CD14-positive monocyte (primary cell): ENCODE results near the gene CAMSAP2. TPM values are rescaled to one million over a fixed set of nuclear protein-coding genes. Genes with fewer than 3 reads are reported as not detected.

Source experiments
- DNase-seq, 3 donors: peaks; one replicate each; pipeline ENCODE4 v3.0.0-alpha.2; 2011 to 2022
- H2AFZ ChIP-seq: 2 replicates; pipeline ENCODE4 v1.6.0; 2012; ENCODE audit warnings: mild to moderate bottlenecking, low read depth, low read length, inconsistent platforms; ENCODE audit not compliant: insufficient read depth, poor library complexity, severe bottlenecking
- H3K27ac ChIP-seq, 2 donors: 1 replicate in 1 of 2; 2 replicates in 1 of 2; pipeline ENCODE4 v1.5.1; 2012 to 2013; ENCODE audit warnings: low read length in 2 of 2, control low read depth in 1 of 2, inconsistent platforms in 1 of 2, low read depth in 1 of 2, mild to moderate bottlenecking in 1 of 2
- H3K27me3 ChIP-seq, 2 donors: one replicate each; pipeline versions ENCODE4 v1.6.0 to v1.6.1; 2011 to 2013; ENCODE audit warnings: low read length in 2 of 2; ENCODE audit not compliant: control insufficient read depth in 2 of 2, insufficient read depth in 2 of 2
- H3K36me3 ChIP-seq, 2 donors: replicated peaks in 1 of 2; 1 replicate in 1 of 2; 2 replicates in 1 of 2; pipeline versions ENCODE4 v1.5.1 to v1.6.1; 2012 to 2013; ENCODE audit warnings: low read length in 2 of 2, control low read depth in 1 of 2, inconsistent platforms in 1 of 2, mild to moderate bottlenecking in 1 of 2; ENCODE audit not compliant: insufficient read depth in 2 of 2, control insufficient read depth in 1 of 2
- H3K4me1 ChIP-seq, 2 donors: 1 replicate in 1 of 2; 2 replicates in 1 of 2; pipeline versions ENCODE4 v1.5.1 to v1.6.1; 2012 to 2013; ENCODE audit warnings: low read length in 2 of 2, control low read depth in 1 of 2, inconsistent platforms in 1 of 2, mild to moderate bottlenecking in 1 of 2, moderate library complexity in 1 of 2; ENCODE audit not compliant: insufficient read depth in 2 of 2, control insufficient read depth in 1 of 2
- H3K4me2 ChIP-seq: replicated peaks from 2 replicates; pipeline ENCODE3; 2012; ENCODE audit warnings: low read length, moderate library complexity, mild to moderate bottlenecking; ENCODE audit not compliant: poor library complexity, severe bottlenecking; ENCODE audit errors: extremely low read depth
- H3K4me3 ChIP-seq, 3 experiments: fragments of 200-600 bp in 1 of 3; sonication (generic) in 1 of 3; replicated peaks in 1 of 3; 1 replicate in 2 of 3; 2 replicates in 1 of 3; pipeline ENCODE4 v1.5.1; 2011 to 2013; ENCODE audit warnings: low read length in 3 of 3, mild to moderate bottlenecking in 3 of 3, control low read depth in 2 of 3, low read depth in 2 of 3, inconsistent platforms in 1 of 3, moderate library complexity in 1 of 3
- H3K79me2 ChIP-seq: 2 replicates; pipeline ENCODE4 v1.6.0; 2012; ENCODE audit warnings: mild to moderate bottlenecking, control low read depth, inconsistent platforms, low read length, moderate library complexity; ENCODE audit not compliant: insufficient read depth
- H3K9ac ChIP-seq: 2 replicates; pipeline ENCODE4 v1.6.0; 2017; ENCODE audit warnings: low read length, mild to moderate bottlenecking; ENCODE audit not compliant: insufficient read depth, poor library complexity, severe bottlenecking
- H3K9me3 ChIP-seq, 2 donors: replicated peaks in 1 of 2; 1 replicate in 1 of 2; 2 replicates in 1 of 2; pipeline versions ENCODE4 v1.5.1 to v1.6.1; 2012 to 2013; ENCODE audit warnings: low read length in 2 of 2, control low read depth in 1 of 2; ENCODE audit not compliant: control insufficient read depth in 1 of 2, insufficient read depth in 1 of 2
- H4K20me1 ChIP-seq: 2 replicates; pipeline ENCODE4 v1.6.0; 2012; ENCODE audit warnings: mild to moderate bottlenecking, low read length, control low read depth, moderate library complexity; ENCODE audit not compliant: insufficient read depth
- H3K27ac Mint-ChIP-seq, 7 donors: one replicate each; pipeline ENCODE4 v1.8.0; 2020; ENCODE audit warnings: mild to moderate bottlenecking in 7 of 7, mixed read lengths in 7 of 7, moderate library complexity in 6 of 7, inconsistent platforms in 2 of 7
- H3K27me3 Mint-ChIP-seq, 3 donors: one replicate each; pipeline ENCODE4 v1.8.0; 2021 to 2022; ENCODE audit warnings: low read depth in 3 of 3, mild to moderate bottlenecking in 3 of 3, mixed read lengths in 3 of 3, moderate library complexity in 3 of 3, inconsistent platforms in 1 of 3
- H3K36me3 Mint-ChIP-seq, 2 donors: one replicate each; pipeline ENCODE4 v1.8.0; 2020; ENCODE audit warnings: mixed read lengths in 2 of 2, inconsistent platforms in 1 of 2, mild to moderate bottlenecking in 1 of 2
- H3K4me1 Mint-ChIP-seq: one replicate; pipeline ENCODE4 v1.8.0; 2020; ENCODE audit warnings: mild to moderate bottlenecking, mixed read lengths
- H3K4me3 Mint-ChIP-seq, 2 donors: one replicate each; pipeline ENCODE4 v1.8.0; 2020; ENCODE audit warnings: mild to moderate bottlenecking in 2 of 2, mixed read lengths in 2 of 2, moderate library complexity in 1 of 2
- H3K9me3 Mint-ChIP-seq, 7 donors: one replicate each; pipeline ENCODE4 v1.8.0; 2020 to 2022; ENCODE audit warnings: mixed read lengths in 7 of 7, mild to moderate bottlenecking in 6 of 7, moderate library complexity in 6 of 7, inconsistent platforms in 2 of 7
- CTCF ChIP-seq: fragments of 200-600 bp; IDR thresholded peaks from one replicate; pipeline ENCODE4 v1.8.0; 2022; ENCODE audit warnings: antibody characterized with exemption, mild to moderate bottlenecking
- WGBS: methylation state at CpG from one replicate; pipeline ENCODE4 v1.1.5; 2013; ENCODE audit warnings: missing lambda C conversion rate; ENCODE audit not compliant: insufficient coverage; 5-methylcytosine and 5-hydroxymethylcytosine counted together
- intact Hi-C, 2 donors: fragments of 100-400 bp; cut with micrococcal nuclease; formaldehyde crosslinking; loops; one replicate each; pipeline versions ENCODE4 v1.15.0 to v1.15.1; 2023
- polyA plus RNA-seq, 3 donors: library from polyadenylated mRNA; depleted of rRNA in 1 of 3; unstranded in 2 of 3; stranded (reverse) in 1 of 3; fragments of 300-500 nt in 2 of 3; fragments of >200 nt in 1 of 3; fragmentation: Illumina TruSeq in 2 of 3; gene quantifications; 1 replicate in 2 of 3; 2 replicates in 1 of 3; pipeline ENCODE4 v1.2.3, GENCODE V29; 2012 to 2021

CAMSAP2 gene
- polyA plus RNA-seq, 3 donors = 0.89 to 1.3 (median 0.90) TPM

DNA sequence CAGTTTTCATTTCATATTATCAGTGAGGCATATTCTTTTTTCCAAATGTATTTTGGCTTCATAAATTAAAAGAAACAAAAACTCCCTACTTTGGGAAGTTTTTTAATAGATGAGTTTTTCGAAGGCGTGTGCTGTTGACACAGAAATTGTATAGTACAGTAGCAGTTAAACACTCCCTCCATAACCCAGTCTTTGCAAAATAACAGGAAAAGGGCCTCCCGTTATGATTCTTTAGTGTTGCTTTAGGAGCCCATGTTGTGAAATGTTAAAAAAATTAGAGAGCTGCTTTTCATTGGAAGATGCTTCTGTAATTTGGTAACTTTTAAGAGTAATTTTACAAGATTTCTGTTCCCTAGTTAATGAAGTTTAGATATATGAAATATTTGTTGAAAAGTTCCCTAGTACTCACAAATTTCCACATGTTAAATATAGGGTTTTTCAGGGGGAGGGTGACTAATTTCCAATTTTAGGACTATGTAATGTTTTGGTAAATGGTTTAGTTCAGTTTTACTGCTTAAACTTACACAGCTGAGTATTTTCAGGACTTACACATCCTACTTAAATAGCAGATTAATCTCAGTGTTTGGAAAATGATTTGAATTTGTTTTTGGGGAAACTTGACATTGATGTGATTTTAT lies 2.0 kb downstream of the CAMSAP2 start:
- Mint-ChIP-seq H3K4me3 (peak overlapping the region; percentile 81 to 92), H3K36me3 (peaks cover 2 to 4% of the 10 kb centered on the region in 2 donors), H3K9me3 (peaks cover 0 to 12% (median 2%) of the 10 kb centered on the region in 7 donors), H3K27ac (no peak overlapping the region), H3K27me3 (peaks cover 49 to 70% (median 59%) of the 10 kb centered on the region in 3 donors), H3K4me1 (peaks cover 23% of the 10 kb centered on the region)
- intact Hi-C loops = no loop called here
- H3K4me1 ChIP-seq = peaks cover 17 to 23% of the 10 kb centered on the region in 2 donors
- H2AFZ ChIP-seq = no peak overlapping the region
- TF ChIP-seq CTCF = no peak
- WGBS = no CpG with 5 or more reads among the region's 3 CpGs
- peaks cover 7% of the 10 kb centered on the region for H4K20me1 ChIP-seq
- no peaks in the 10 kb centered on the region for H3K79me2 ChIP-seq
- H3K27me3 ChIP-seq = peaks cover 54 to 66% of the 10 kb centered on the region in 2 donors
- H3K4me3 ChIP-seq = no peak overlapping the region
- no peaks in the 10 kb centered on the region for H3K36me3 ChIP-seq
- peak in 1 of 3 donors; percentile 8 for DNase-seq
- no peak overlapping the region for H3K4me2 ChIP-seq
- H3K9ac ChIP-seq = no peak overlapping the region
- no peak overlapping the region for H3K27ac ChIP-seq
- H3K9me3 ChIP-seq = peaks cover 0 to 4% of the 10 kb centered on the region in 2 donors

DNA sequence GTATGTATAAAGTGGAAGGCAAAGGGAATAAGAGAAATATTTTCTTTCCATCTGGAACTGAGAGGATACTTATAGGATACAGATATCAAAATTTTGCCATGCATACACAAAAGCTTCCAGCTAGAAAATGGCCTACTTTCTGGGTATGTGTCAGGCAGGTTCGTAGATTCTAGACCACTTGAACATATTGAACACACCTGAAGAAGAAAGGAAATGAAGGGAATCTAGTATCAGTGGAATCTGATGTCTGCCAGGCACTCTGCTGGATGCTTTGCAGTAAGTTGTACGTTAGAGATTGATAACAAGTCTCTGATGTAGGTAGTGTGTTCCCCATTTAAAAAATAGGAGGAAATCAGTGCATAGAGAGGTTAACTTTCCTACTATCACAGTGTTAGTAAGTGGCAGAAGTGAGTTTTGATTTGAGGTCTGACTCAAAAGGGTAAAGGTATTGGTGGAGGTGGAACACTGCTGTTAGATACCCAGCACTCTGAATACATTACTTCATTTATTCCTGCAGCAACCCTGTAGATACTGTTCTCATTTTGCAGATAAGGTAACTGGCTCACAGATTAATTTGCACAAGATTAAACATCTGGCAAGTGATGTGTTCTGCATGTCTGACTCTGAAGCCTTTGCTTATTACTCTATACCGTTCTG lies 3.0 kb downstream of the CAMSAP2 start:
- intact Hi-C loops = no loop called here

More for the DNA sequence above, 3.0 kb downstream of the CAMSAP2 start:
- peaks cover 7% of the 10 kb centered on the region for H4K20me1 ChIP-seq
- no peak for DNase-seq
- no peak overlapping the region for H3K9ac ChIP-seq
- Mint-ChIP-seq H3K36me3 (peaks cover 2 to 4% of the 10 kb centered on the region in 2 donors), H3K4me3 (peak overlapping the region in 1 of 2 donors; percentile 67), H3K27me3 (peaks cover 52 to 69% (median 53%) of the 10 kb centered on the region in 3 donors), H3K4me1 (peaks cover 23% of the 10 kb centered on the region), H3K27ac (no peak overlapping the region), H3K9me3 (peaks cover 0 to 12% (median 2%) of the 10 kb centered on the region in 7 donors)
- no peaks in the 10 kb centered on the region for H3K79me2 ChIP-seq
- peaks cover 17 to 23% of the 10 kb centered on the region in 2 donors for H3K4me1 ChIP-seq
- no peaks in the 10 kb centered on the region for H3K36me3 ChIP-seq
- H3K27me3 ChIP-seq = peaks cover 54 to 66% of the 10 kb centered on the region in 2 donors
- peaks cover 0 to 4% of the 10 kb centered on the region in 2 donors for H3K9me3 ChIP-seq
- no peak overlapping the region for H2AFZ ChIP-seq
- H3K4me3 ChIP-seq = no peak overlapping the region
- H3K27ac ChIP-seq = no peak overlapping the region
- no peak overlapping the region for H3K4me2 ChIP-seq
- WGBS = no CpG with 5 or more reads among the region's 3 CpGs
- no peak for TF ChIP-seq CTCF
